ENCODE results near the gene PIMREG.

DNA sequence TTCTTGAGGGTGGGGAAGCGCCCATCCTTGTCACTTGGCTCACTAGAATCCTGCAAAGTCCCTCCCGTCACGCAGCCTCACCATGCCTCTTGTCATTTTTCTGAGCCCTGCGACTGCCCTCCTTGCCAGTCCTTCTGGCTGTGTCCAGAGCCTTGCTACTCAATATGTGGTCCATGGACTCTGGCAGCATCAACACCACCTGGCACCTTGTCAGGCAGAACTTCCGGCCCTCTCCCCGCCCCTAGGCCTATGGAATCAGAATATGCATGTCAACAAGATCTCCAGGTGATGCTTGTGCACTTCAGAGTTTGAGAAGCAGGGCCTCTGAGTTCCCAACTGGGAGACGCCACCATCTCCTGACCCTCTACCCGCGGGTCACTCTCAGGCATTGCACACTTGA, 12.1 kb downstream of the PIMREG start:
- TF ChIP-seq, protein P1, sequence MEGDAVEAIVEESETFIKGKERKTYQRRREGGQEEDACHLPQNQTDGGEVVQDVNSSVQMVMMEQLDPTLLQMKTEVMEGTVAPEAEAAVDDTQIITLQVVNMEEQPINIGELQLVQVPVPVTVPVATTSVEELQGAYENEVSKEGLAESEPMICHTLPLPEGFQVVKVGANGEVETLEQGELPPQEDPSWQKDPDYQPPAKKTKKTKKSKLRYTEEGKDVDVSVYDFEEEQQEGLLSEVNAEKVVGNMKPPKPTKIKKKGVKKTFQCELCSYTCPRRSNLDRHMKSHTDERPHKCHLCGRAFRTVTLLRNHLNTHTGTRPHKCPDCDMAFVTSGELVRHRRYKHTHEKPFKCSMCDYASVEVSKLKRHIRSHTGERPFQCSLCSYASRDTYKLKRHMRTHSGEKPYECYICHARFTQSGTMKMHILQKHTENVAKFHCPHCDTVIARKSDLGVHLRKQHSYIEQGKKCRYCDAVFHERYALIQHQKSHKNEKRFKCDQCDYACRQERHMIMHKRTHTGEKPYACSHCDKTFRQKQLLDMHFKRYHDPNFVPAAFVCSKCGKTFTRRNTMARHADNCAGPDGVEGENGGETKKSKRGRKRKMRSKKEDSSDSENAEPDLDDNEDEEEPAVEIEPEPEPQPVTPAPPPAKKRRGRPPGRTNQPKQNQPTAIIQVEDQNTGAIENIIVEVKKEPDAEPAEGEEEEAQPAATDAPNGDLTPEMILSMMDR (IDR thresholded peaks at IDR 0.05): no peak
- TF ChIP-seq POLR2A (IDR thresholded peaks at IDR 0.05; ENCODE audit: low read length) (no peak), FOSL2 (IDR thresholded peaks at IDR 0.05) (no peak), FOSL2 (CRISPR knock-in tag; IDR thresholded peaks at IDR 0.05) (no peak), SMC3 (IDR thresholded peaks at IDR 0.05) (no peak), ZSCAN20 (CRISPR knock-in tag; IDR thresholded peaks at IDR 0.05) (no peak), ZFP36 (IDR thresholded peaks at IDR 0.05; ENCODE audit: borderline replicate concordance, partially characterized antibody) (no peak), EP300 (IDR thresholded peaks at IDR 0.05) (no peak), HEYL (CRISPR knock-in tag; IDR thresholded peaks at IDR 0.05) (no peak), NFE2L2 (conservative IDR thresholded peaks at IDR 0.05; ENCODE audit: low read length) (no peak)
- TF ChIP-seq, protein P2, sequence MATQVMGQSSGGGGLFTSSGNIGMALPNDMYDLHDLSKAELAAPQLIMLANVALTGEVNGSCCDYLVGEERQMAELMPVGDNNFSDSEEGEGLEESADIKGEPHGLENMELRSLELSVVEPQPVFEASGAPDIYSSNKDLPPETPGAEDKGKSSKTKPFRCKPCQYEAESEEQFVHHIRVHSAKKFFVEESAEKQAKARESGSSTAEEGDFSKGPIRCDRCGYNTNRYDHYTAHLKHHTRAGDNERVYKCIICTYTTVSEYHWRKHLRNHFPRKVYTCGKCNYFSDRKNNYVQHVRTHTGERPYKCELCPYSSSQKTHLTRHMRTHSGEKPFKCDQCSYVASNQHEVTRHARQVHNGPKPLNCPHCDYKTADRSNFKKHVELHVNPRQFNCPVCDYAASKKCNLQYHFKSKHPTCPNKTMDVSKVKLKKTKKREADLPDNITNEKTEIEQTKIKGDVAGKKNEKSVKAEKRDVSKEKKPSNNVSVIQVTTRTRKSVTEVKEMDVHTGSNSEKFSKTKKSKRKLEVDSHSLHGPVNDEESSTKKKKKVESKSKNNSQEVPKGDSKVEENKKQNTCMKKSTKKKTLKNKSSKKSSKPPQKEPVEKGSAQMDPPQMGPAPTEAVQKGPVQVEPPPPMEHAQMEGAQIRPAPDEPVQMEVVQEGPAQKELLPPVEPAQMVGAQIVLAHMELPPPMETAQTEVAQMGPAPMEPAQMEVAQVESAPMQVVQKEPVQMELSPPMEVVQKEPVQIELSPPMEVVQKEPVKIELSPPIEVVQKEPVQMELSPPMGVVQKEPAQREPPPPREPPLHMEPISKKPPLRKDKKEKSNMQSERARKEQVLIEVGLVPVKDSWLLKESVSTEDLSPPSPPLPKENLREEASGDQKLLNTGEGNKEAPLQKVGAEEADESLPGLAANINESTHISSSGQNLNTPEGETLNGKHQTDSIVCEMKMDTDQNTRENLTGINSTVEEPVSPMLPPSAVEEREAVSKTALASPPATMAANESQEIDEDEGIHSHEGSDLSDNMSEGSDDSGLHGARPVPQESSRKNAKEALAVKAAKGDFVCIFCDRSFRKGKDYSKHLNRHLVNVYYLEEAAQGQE (IDR thresholded peaks at IDR 0.05): no peak
- TF ChIP-seq, protein P3, sequence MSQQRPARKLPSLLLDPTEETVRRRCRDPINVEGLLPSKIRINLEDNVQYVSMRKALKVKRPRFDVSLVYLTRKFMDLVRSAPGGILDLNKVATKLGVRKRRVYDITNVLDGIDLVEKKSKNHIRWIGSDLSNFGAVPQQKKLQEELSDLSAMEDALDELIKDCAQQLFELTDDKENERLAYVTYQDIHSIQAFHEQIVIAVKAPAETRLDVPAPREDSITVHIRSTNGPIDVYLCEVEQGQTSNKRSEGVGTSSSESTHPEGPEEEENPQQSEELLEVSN (IDR thresholded peaks at IDR 0.05; ENCODE audit: borderline replicate concordance, low read depth): no peak
- TF ChIP-seq, protein P4, sequence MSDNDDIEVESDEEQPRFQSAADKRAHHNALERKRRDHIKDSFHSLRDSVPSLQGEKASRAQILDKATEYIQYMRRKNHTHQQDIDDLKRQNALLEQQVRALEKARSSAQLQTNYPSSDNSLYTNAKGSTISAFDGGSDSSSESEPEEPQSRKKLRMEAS (IDR thresholded peaks at IDR 0.05): no peak

Data from A549 (cell line).